ENCODE results near the gene C7orf33. TPM values are rescaled to one million over a fixed set of nuclear protein-coding genes. Genes with fewer than 3 reads are reported as not detected.

C7orf33 gene
- total and polyA plus RNA-seq, 2 of the 8 experiments (the other 6 are each of a cell fraction or from before 2014, with no cell fraction given): not detected

- POLR2A ChIA-PET (ENCODE audit: partially characterized antibody): no interaction called here
- H3K36me3 ChIP-seq (ENCODE audit: control insufficient read depth in 2 of 4, insufficient read depth in 4 of 4, low read length in 3 of 4): no peaks in the 10 kb centered on the region
- no peak overlapping the region for H4K91ac ChIP-seq (replicated peaks; ENCODE audit: insufficient read length, low read length)
- TF ChIP-seq CTCF (IDR thresholded peaks at IDR 0.05; ENCODE audit: control extremely low read depth in 1 of 3, insufficient read depth in 1 of 3, low read depth in 1 of 3, low read length in 3 of 3): no peak
- TF ChIP-seq YY1 (IDR thresholded peaks at IDR 0.05; ENCODE audit: low read depth, low read length): no peak
Observed at GRCh38 chr7:148657929-148658328, 67.4 kb downstream of the C7orf33 start.

More at GRCh38 chr7:148657929-148658328, 67.4 kb downstream of the C7orf33 start:
- no peak overlapping the region for H3K4ac ChIP-seq (replicated peaks; ENCODE audit: insufficient read length, low read depth, low read length)
- H3K14ac ChIP-seq (ENCODE audit: insufficient read length): no peak overlapping the region
- no peak overlapping the region for H3K56ac ChIP-seq (replicated peaks; ENCODE audit: insufficient read length, low read depth, low read length)
- H4K5ac ChIP-seq (ENCODE audit: insufficient read length, low read depth, low read length): no peak overlapping the region
- H3K23me2 ChIP-seq (ENCODE audit: low read depth, low read length): no peaks in the 10 kb centered on the region
- H3K9ac ChIP-seq (replicated peaks in 1 of 4; ENCODE audit: extremely low read depth in 1 of 4, low read depth in 3 of 4, low read length in 3 of 4): no peak overlapping the region
- H3K27me3 ChIP-seq (replicated peaks in 1 of 4; ENCODE audit: control insufficient read depth in 3 of 4, extremely low read depth in 1 of 4, insufficient read depth in 3 of 4, low read length in 3 of 4): no peaks in the 10 kb centered on the region
- CTCF ChIA-PET (ENCODE audit: partially characterized antibody): interaction anchor here (1.6 kb wide), 1 partner anchor 48 kb away, joined by 6 read pairs; no protein-coding TSS in a partner anchor
- H3K79me2 ChIP-seq (ENCODE audit: control insufficient read depth in 1 of 2, insufficient read depth in 2 of 2, low read length in 2 of 2): no peaks in the 10 kb centered on the region
- H4K8ac ChIP-seq (ENCODE audit: extremely low read depth, insufficient read depth, low read length): no peak overlapping the region
- no peak overlapping the region for H2BK12ac ChIP-seq (ENCODE audit: low read depth, low read length)
- no peak overlapping the region for H3K4me3 ChIP-seq (ENCODE audit: extremely low read depth in 1 of 4, insufficient read depth in 2 of 4, low read depth in 3 of 4, low read length in 4 of 4)
- H3K79me1 ChIP-seq (ENCODE audit: low read depth, low read length): no peaks in the 10 kb centered on the region
- DNase-seq (ENCODE audit: low read depth in 1 of 2, low spot score in 2 of 2): no peak
- H2AFZ ChIP-seq (ENCODE audit: low read length): no peak overlapping the region
- H3K18ac ChIP-seq (ENCODE audit: extremely low read depth, low read length): no peak overlapping the region
- FAIRE-seq: no peak
- no peaks in the 10 kb centered on the region for H3K9me3 ChIP-seq (ENCODE audit: insufficient read depth in 2 of 2, low read depth in 1 of 2, low read length in 1 of 2)
- no peak overlapping the region for H2BK120ac ChIP-seq (replicated peaks; ENCODE audit: low read depth, low read length)
- H2BK15ac ChIP-seq (ENCODE audit: low read length): no peak overlapping the region
- no peak overlapping the region for H3K4me2 ChIP-seq (ENCODE audit: insufficient read depth in 1 of 2, low read depth in 2 of 2, low read length in 2 of 2)
- H3K23ac ChIP-seq (ENCODE audit: insufficient read length): no peak overlapping the region
- H2BK20ac ChIP-seq (ENCODE audit: low read length): no peak overlapping the region
- no peak overlapping the region for H3K27ac ChIP-seq (ENCODE audit: low read depth, low read length)
- no peaks in the 10 kb centered on the region for H3K4me1 ChIP-seq (replicated peaks in 1 of 4; ENCODE audit: control insufficient read depth in 3 of 4, insufficient read depth in 4 of 4, low read length in 3 of 4)
- H2BK5ac ChIP-seq (ENCODE audit: low read depth, low read length): no peak overlapping the region
- H4K20me1 ChIP-seq (replicated peaks in 1 of 2; ENCODE audit: control insufficient read depth in 1 of 2, insufficient read depth in 2 of 2, low read length in 2 of 2): no peaks in the 10 kb centered on the region
- WGBS, 2 experiments (ENCODE audit: extremely low coverage in 1 of 2, insufficient coverage in 1 of 2, insufficient read length in 1 of 2, insufficient replicate concordance in 2 of 2, low coverage in 1 of 2, low lambda C conversion rate in 2 of 2, missing lambda C conversion rate in 1 of 2): 85 to 100% methylated on average over 1 to 4 of the region's 4 CpGs
- no peak overlapping the region for H2AK5ac ChIP-seq (ENCODE audit: low read depth, low read length)

Data from H1 (cell line).